Suppressor macrophage treated with lipopolysaccharide for 4 hours (primary cell): ENCODE measurements around the gene TMTC2.
"Not testable (repeated sequence)": the region's sequence is repeated elsewhere in the genome, so short reads cannot be mapped to it uniquely, and the experiment has no call there.

Experiments
- DNase-seq: peaks from one replicate; pipeline ENCODE4 v3.0.0-alpha.2; 2020

The TMTC2 gene

DNA sequence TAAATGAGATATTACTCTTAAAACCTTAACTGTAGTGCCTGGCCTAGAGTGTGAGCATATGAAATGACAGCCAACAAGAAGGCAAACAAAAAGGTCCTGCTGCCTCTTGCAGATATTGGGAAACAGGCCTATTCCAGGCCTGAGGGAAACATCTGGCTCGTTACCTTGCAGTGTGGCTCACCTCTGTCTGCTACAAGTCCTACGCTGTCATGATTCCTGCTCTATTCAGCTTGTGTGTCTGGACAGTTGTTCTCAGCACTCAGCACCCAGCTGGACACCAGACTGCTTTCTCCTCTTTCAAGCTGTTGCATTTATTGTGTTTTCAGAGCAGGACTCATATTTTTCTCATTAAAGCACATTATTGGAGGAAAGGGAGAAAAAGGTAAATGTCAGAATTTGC is 113.5 kb downstream of the TMTC2 start:
- no peak for DNase-seq

DNA sequence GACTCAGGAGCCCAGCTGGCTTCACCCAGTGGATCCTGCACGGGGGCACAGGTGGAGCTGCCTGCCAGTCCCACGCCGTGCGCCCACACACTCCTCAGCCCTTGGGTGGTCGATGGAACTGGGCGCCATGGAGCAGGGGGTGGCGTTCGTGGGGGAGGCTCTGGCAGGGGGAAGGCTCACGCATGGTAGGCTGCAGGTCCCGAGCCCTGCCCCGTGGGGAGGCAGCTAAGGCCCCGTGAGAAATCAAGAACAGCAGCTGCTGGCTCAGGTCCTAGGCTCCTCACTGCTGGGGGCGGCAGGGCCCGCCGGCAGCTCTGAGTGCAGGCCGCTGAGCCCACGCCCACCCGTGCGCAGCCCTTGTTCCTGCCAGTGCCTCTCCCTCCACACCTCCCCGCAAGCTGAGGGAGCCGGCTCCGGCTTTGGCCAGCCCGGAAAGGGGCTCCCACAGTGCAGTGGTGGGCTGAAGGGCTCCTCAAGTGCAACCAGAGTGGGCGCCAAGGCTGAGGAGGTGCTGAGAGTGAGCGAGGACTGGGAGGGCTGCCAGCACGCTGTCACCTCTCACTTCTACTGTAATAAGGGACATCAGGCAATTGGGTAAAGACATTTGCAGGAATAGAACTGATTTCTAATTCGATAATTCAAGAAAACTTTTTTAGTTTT is 115.4 kb downstream of the TMTC2 start:
- no peak for DNase-seq

DNA sequence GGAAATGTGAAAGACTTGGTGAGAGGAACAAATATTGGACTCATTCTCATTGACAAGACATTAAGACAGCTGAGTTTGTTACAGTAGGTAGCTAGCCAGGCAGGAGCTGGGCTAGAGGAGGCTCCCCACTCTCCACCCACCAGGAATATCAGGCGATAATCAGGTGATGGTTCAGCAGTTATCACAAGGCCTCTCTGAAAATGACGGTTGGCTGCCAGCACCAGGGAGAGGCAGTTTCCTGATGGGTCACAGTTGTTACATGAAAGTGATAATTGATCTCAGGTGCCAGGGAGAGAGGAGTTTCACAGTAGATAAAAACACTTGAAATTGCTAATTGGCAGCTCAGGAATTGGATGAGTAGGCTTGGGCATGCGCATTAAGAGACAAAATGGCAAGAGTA is 116.5 kb downstream of the TMTC2 start:
- no peak for DNase-seq

DNA sequence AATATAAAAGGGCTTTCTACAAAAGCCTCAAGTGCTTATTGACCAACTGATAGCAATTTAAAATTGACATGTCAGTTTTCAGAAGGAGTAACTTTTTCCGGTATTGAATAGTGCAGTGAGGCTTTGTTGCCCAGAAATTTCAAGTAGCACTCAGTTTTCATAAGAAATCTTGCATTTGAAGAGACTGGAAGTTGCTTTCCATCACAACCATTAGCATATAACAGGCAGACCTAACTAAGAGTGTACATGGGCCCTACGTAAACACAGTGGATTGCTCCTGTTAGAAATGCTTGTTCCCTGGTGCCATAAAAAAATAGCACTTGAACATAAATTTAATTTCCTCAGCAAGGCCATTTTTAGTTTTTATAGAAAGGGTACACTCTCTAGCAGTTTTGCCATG is 117.9 kb downstream of the TMTC2 start:
- DNase-seq: no peak

DNA sequence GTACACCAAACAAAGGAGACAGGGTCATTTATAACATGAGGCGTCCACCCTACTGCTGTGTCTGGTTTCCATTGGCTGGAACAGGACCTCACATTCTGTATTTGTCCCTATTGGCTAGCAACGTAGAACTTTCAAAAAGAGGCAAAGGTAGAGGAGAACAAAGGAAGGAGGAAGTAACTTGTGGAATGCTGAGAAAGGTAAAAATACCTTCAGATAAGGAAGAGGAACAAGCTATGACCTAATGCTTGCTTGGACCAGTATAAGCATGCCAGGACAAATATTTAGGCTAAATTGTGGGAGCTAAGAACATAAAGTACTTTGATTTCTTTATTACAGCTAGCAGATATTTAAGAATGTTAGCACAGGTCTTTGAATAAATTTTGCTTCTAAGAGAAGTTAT is 118.3 kb downstream of the TMTC2 start:
- DNase-seq: not testable (repeated sequence)

DNA sequence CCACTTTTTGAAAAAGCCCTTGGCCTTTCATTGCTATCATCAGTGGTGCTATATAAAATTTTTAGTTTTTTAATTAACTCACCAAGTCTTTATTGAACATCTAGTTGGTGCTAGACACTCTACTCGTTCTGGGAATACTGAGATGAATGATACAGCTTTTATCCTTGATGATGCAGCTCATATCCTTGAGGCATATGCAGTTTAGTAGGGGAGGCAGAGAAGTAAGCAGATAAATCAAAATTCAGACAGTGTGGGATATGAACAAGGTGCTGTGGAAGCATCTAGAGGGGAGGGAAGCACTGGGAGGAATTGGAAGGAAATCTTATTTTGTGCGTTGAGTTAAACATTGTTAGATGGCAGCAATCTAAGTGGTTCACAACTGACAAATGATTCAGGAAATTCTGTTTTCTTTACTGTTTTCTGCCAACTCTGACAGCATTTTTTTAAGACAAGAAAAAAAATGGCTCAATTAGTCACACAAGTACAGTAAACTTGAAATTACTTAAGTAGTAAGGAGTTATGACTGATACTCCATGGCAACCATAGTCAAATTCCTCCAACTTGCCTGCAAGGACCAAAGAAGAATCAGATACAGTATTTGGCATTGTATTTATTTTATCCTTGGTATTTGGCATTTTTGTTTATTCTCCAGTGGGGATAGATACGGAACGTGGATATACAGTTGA is 119.2 kb downstream of the TMTC2 start:
- DNase-seq: no peak

DNA sequence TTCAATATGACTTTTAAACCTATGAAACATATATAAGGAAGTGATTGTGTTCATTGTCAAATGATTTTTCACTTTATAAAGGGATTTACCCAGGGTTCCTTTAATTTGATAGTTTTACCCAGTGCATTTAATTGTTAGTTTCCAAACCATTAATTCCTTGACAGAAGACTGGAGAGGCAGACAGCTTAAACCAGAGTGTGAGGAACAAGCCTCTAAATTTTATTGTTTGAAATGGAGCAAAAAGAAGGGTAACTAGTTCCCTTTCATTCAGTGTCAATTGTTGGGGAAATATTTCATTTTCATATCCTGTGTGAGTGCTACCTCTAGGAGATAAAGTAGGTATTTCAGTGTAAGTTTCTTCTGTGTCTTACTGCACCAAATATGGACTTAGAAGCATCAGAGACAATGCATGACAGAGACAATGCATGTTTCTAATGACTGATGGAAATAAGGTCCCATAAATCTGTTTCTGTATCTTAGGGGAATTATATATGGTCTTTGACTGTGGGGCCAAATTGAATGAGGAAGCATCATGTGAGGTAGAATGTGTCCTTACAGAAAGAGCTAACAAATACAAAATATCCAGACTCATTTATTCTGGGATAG is 120.5 kb downstream of the TMTC2 start:
- DNase-seq: no peak

DNA sequence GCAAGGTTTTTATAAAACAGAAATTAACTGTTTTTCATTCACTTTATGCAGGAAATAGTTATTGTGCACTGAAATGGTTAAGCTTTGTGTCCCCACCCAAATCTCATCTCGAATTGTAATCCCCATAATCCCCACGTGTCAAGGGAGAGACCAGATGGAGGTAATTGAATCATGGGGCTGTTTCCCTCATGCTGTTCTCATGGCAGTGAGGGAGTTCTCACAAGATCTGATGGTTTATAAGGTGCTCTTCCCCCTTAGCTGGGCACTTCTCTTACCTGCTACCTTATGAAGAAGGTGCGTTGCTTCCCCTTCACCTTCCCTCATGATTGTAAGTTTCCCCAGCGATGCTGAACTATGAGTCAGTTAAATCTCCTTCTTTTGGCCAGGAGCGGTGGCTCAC is 123.9 kb downstream of the TMTC2 start:
- no peak for DNase-seq

DNA sequence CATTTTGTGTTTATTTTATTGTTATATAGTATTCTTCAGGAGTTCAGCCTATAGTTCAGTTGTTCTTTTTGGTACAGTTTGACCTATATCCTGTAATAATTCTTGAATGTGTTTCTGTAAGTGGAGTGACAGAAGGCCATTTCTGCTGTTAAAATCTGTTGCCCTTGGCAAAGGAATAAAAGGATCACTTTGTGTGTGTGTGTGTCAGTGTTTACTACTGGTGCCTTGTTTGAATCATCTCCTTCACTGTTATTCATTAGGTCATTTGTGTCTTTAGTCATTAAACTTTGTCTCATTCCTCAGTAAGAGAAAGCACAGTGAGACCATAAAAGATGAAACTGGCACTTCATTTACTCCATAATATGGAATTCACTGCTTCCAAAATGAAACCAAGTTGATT is 130.7 kb downstream of the TMTC2 start:
- DNase-seq: peak; percentile 8

DNA sequence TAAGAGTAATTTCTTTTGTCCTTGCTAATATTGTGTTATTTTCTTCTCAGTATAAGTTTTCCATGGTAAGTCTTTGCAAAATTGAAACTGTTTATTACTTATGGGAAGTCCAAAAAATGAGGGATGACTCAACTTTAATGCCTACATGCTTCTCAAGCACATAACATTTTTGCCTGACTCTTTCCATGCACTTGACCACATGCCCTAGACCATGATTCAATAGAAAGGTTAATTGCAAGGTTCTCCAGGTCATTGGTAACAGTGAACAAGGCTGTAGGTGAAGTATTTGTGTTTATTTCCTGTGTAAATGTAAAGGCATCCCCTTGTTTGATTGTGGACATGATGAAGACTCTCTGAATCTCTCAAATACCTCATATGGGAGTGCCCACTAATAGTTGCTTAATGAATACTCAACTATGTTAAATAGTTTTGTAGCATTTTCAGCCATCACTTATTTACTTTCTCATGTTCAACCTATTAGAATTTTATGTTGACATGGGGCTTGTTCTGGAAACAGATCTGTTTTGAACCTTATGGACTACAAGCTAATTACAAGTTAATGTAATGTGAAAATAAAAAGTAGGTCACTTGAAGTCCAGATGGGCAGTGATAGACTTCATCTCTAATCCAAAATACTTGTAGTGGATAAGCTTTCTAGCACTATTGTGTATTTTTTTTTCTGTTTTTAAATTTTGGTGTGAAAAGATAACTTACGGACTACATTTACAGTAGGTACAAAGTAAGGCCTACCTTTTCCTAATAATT is 131.7 kb downstream of the TMTC2 start:
- peak; percentile 40 for DNase-seq

DNA sequence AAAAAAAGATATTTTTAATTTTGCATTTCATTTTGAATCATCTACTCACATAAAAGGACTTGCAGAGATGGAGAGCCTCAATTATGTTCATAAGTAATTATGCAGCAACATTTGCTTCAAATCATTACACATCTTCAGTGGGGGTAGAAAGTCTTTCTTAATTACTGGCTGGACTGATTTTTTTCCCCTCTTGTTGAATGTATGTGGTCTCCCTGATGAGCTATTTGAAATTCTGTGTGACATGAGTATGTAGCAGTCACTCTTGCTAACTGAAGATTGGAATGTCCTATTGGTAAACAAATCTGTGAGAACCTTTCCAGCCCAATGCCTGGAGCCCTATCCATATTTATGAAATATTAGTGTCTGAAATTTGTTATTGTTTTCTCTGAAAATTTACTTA is 139.8 kb downstream of the TMTC2 start:
- DNase-seq: no peak

DNA sequence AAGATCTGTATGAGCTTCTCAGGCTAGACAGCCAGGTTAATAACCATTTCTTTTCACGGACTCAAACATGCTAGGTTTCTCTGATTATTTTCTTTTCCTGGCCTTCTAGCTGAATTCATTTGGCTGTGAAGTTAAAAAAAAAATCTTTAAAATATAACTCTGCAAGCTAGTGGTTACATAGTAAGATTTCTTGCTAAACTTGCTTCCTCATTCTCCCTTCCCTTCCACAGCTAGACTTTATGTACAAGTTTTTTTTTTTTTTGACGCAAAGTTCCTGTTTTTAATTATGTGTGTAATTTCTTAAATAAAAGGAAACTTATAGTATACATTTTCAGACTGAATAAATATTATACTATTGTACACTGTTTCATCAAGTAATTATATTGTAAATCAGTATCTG is 145.4 kb downstream of the TMTC2 start:
- DNase-seq: peak; percentile 64

DNA sequence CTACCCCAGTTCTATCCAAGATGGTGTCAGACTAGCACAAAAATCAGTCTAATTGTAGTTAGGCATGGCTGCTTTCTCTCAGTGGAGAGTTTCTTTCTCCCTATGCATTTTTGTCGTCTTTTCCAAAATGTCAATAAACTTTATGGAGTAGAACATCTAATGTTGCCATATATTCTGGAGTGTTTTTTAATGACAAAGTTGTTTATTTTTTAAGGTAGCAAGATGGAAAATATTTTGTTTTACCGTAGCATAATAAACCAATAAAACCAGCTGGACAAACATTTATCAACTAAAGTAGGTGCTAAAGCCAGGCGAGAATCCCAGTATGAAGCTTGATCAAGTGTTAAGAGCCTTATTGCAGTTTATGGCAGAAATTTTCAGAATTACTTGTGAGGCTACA is 146.3 kb downstream of the TMTC2 start:
- DNase-seq: no peak

DNA sequence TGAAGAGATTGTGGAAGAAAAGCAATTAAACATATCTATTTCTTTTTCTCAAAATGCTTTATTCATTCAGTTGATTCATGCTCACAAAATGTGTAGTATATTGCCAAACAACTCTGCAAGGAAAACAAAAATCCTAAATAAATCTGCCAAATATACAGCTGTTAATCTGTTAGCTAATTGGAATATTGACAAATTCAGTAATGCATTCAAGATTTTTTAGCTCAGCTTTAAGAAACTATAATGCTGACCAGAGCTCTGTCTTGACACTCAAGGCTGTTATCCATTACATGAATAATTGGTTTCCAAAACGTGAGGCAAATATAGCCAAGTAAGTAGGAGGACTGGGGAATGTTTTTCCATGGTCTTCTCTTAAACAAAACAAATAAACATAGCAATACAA is 146.8 kb downstream of the TMTC2 start:
- DNase-seq: no peak

DNA sequence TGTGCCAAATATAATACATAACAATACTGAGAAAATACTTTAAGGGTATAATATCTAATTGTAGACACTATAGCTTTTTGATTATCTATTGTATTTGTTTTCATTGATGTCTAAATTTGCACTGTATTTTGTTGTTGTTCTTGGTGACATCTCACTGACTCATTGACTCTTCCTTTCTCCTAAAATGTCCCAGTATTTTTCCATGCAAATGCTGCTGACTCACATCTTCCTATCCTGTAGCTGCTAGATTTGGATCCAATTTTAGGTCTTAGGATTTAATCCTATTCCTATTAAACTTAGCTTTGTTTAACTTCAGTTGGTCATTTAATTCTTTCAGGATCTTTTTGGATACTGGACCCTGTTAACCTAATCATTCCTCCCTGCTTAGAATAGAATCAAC is 148.5 kb downstream of the TMTC2 start:
- DNase-seq: no peak

DNA sequence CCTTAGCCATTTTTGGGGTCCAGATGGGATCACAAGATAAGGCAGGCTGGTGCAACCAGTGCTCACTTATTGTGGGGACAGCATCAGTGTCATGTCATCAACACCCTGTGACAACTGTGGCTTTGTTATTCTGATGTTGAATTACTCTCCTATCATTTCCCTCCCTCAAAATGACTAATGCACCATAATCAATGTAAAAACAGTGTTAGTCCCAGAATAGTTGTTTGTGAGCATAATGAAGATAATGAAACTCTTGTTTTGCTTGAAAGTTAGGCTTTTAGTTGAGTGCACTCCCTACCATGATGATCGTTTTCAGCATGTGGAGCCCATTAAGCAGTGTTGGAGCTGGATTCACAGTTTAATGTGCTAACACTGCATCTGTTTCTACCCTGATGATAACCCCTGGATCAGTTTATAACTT is 151.4 kb downstream of the TMTC2 start:
- no peak for DNase-seq

DNA sequence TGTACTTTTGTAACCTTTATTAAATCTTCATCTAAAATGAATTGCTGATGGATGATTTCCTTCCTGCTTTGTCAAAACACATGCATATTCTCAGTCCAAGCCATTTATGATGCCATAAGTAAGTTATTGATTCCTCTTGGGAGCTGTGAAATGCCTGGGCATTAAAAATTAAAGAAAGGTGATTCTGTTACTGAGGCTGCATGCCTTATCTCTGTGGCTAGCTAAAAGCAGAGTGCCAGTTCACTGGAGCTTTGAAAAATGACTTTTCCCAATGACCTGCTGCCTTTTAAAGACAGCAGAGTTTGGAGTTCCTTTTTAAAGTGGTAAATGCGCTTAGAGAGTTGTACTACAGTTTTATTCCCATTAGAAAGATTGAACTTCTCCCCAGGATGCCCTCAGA is 152.1 kb downstream of the TMTC2 start:
- DNase-seq: no peak

DNA sequence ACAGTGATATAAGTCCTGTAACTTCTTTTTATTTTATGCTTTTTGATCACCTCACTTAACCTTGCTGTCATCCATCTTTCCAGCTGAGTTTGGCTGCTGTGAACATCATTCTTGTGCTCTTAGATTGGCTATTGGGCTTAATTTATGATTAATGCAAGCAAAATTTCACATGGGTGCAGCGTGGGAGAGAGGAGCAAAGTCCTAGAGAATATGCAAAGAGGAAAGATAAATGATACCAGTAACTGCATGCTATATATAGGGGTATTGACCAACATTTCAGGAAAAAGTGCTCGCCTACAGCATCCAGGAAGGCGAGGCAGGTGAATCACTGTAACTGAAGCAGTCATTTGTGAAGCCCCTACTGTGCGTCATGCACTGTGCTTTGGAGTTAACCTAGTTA is 153.1 kb downstream of the TMTC2 start:
- DNase-seq: no peak

DNA sequence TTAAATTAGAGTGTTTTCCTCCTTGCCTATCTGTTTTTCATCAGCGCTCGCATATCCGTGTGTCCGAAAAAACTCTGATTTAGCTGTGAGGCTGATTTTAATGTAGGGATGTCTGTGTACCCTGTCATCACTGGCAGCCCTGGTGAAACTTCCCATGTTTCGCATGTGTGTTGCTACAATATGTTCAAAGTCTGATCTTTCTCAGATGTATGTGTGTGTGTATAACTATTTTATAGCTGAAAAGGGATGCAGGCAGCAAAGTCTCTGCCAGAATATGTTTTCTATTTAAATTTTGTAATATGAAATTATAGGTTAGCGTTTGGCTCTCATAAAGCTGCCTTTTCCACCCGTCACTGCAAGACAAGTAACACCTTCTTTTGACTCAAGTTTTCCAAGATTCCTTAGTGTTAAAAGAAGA is 154.8 kb downstream of the TMTC2 start:
- no peak for DNase-seq

DNA sequence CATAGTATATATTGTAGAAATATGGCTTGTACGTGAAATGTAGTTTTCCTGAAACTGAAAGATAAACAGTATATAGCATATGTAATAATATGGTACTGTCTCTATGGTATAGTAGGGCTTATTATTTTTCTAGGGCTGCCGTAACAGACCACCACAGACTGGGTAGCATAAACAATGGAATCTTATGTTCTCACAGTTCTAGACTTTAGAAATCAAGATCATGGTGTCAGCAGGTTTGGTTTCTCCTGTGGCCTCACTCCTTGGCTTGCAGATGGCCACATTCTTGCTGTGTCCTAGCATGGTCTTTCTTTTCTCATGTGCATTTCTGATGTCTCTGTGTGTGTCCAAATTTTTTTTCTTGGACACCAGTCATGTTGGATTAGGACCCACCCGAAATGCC is 155.8 kb downstream of the TMTC2 start:
- no peak for DNase-seq

DNA sequence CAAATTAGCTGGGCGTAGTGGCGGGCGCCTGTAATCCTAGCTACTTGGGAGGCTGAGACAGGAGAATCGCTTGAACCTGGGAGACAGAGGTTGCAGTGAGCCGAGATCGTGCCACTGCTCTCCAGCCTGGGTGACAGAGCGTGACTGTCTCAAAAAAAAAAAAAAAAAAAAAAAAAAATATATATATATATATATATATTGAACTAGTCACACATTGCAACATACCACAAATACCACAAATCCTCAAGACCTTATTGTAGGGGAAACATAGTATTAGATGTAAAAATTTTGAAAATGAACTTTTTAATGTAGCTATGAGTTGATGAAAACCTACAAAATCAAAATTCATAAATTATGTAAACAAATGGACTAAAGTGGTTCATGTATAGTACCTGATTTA is 158.4 kb downstream of the TMTC2 start:
- not testable (repeated sequence) for DNase-seq

DNA sequence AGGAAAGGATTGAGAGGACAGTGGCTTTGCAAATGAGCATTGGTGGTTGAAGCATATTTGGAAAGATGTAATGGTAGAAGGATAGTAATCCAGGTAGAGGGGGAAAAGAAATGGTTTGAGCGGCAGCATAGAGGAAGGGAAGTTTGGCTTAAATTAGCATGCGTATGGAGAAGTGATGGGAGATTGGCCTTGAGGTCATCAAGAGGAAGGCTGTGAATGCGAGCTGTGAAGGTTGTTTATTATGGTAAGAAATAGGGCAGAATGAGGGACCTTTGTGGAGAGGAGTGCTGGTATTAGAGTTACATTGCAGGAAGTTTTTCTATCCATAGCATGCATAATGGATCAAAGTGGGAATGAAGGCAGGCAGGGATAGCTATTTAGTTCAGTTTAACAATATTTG is 162.1 kb downstream of the TMTC2 start:
- DNase-seq: no peak

DNA sequence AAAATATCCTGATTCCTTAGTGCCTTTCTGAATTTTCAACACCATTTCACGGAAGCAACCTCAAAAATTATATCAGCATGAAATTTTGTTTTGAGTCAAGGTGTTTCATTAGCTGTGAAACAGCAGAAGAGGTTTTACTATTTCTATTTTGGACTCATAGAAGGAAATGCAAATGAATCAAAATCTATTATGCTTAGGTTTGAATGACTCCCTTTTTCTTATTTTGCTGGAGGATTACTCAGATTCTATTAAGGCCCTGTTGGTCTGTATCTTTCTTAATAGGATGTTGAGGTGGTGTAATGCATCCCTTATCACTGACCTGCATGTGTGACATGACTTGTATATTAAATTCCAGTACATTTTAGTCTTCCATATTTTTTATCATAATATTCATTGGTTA is 165.8 kb downstream of the TMTC2 start:
- DNase-seq: no peak

DNA sequence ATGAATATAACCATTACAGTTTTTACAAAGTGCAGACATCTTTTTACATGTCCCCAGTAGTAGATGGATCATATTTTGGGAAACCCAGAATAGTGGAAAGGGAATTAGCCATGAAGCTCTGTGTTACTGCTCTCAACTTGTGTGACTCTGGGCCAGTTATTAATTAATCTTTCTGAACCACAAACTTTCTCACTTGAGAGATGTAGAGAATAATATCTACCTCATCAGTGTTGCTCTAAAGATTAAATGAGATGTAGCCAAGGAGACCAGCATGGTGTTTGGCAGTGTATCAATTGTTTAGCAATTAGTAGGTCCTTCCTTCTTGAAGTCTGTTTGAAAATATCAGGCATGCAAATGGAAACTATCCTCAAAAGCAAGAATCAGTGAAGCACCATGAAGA is 169.2 kb downstream of the TMTC2 start:
- DNase-seq: no peak
